Measurements from ENCODE around the gene ACVR2B. TPM values are rescaled to one million over a fixed set of nuclear protein-coding genes. Genes with fewer than 3 reads are reported as not detected.

ACVR2B gene
- total and polyA plus RNA-seq, 2 of the 13 experiments (the other 11 are each of a cell fraction or from before 2014, with no cell fraction given): 10.0 to 12.7 TPM

GRCh38 chr3:38519000-38519399 is 65.3 kb downstream of the ACVR2B start:
- Histone ChIP-seq H3K4me2 (ENCODE audit: low read depth, low read length) (no peak overlapping the region), H4K20me1 (ENCODE audit: insufficient read depth, low read length) (no peaks in the 10 kb centered on the region), H3K27me3 (ENCODE audit: control insufficient read depth in 1 of 2, insufficient read depth in 2 of 2, low read length in 2 of 2) (no peaks in the 10 kb centered on the region), H3K4me3 (replicated peaks in 1 of 3; ENCODE audit: insufficient read depth in 1 of 3, low read depth in 2 of 3, low read length in 3 of 3) (no peak overlapping the region), H3K9ac (ENCODE audit: insufficient read depth, low read depth, low read length) (no peak overlapping the region), H3K9me3 (ENCODE audit: low read length) (no peaks in the 10 kb centered on the region), H3K79me2 (ENCODE audit: insufficient read depth, low read length) (no peaks in the 10 kb centered on the region), H3K36me3 (replicated peaks in 1 of 2; ENCODE audit: control insufficient read depth in 1 of 2, insufficient read depth in 2 of 2, low read length in 2 of 2) (peaks cover 3 to 10% of the 10 kb centered on the region in 2 experiments; a peak in 3 of 5 replicates), H2AFZ (ENCODE audit: low read length) (no peak overlapping the region), H3K27ac (ENCODE audit: extremely low read length, insufficient read depth, low read length) (no peak overlapping the region), H3K4me1 (ENCODE audit: insufficient read depth, low read length) (no peaks in the 10 kb centered on the region)
- no peak for DNase-seq (ENCODE audit: low spot score)
- TF ChIP-seq EZH2 (conservative IDR thresholded peaks at IDR 0.05; ENCODE audit: low read depth, low read length) (no peak), XBP1 (CRISPR knock-in tag; IDR thresholded peaks at IDR 0.05) (no peak), SP2 (CRISPR knock-in tag; IDR thresholded peaks at IDR 0.05) (no peak), CSRNP2 (CRISPR knock-in tag; conservative IDR thresholded peaks at IDR 0.05; ENCODE audit: low read depth) (no peak), PAX8 (CRISPR knock-in tag; IDR thresholded peaks at IDR 0.05; ENCODE audit: borderline replicate concordance) (no peak), ZNF615 (CRISPR knock-in tag; IDR thresholded peaks at IDR 0.05; ENCODE audit: borderline replicate concordance) (no peak)
- ChIA-PET POLR2A (no interaction called here), CTCF (ENCODE audit: low intra/inter-chr PET ratio, low total read pairs) (no interaction called here)
- intact Hi-C loops (cut with micrococcal nuclease; ENCODE audit: unreplicated experiment): no loop called here
- FAIRE-seq: no peak
- in situ Hi-C loops (cut with HindIII; ENCODE audit: extremely low pct_ligation_motif_present, low pct_unique_long_range_greater_than_20kb): no loop called here
- no peak for ATAC-seq
- BruUV-seq (replicated peaks): no TSS peak
- 82% methylated on average over 1 of the region's 1 CpG for WGBS (ENCODE audit: low lambda C conversion rate)

DNA sequence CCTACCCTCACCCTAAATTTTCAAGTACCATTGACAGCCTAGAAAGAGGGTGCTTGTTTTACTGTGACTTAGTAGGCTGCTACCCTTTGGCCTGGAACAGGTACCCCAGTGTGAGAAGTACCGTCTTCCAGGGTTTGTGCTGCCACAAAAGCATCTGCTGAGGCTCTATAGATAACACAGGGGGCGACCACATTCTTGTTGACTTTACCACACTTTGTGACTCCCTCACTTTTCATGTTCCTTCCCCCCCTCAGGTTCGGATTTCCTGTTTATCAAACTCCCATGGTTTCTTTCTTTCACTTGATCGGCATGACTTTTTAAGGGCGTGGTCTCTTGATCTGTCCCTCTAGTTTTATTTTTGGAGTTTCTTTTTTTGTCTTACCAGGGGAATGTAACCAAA is 66.0 kb downstream of the ACVR2B start:
- H2AFZ ChIP-seq (ENCODE audit: low read length): no peak overlapping the region
- ChIA-PET CTCF (ENCODE audit: low intra/inter-chr PET ratio, low total read pairs) (no interaction called here), POLR2A (no interaction called here)
- no peaks in the 10 kb centered on the region for H3K27me3 ChIP-seq (ENCODE audit: control insufficient read depth in 1 of 2, insufficient read depth in 2 of 2, low read length in 2 of 2)
- in situ Hi-C loops (cut with HindIII; ENCODE audit: extremely low pct_ligation_motif_present, low pct_unique_long_range_greater_than_20kb): no loop called here
- no peak overlapping the region for H3K9ac ChIP-seq (ENCODE audit: insufficient read depth, low read depth, low read length)
- no peaks in the 10 kb centered on the region for H4K20me1 ChIP-seq (ENCODE audit: insufficient read depth, low read length)
- H3K27ac ChIP-seq (ENCODE audit: extremely low read length, insufficient read depth, low read length): no peak overlapping the region
- ATAC-seq: no peak
- H3K4me2 ChIP-seq (ENCODE audit: low read depth, low read length): no peak overlapping the region
- FAIRE-seq: no peak
- no peaks in the 10 kb centered on the region for H3K79me2 ChIP-seq (ENCODE audit: insufficient read depth, low read length)
- no peaks in the 10 kb centered on the region for H3K9me3 ChIP-seq (ENCODE audit: low read length)
- no peaks in the 10 kb centered on the region for H3K4me1 ChIP-seq (ENCODE audit: insufficient read depth, low read length)
- H3K4me3 ChIP-seq (replicated peaks in 1 of 3; ENCODE audit: insufficient read depth in 1 of 3, low read depth in 2 of 3, low read length in 3 of 3): no peak overlapping the region
- WGBS (ENCODE audit: low lambda C conversion rate): 87% methylated on average over 5 of the region's 5 CpGs
- H3K36me3 ChIP-seq (replicated peaks in 1 of 2; ENCODE audit: control insufficient read depth in 1 of 2, insufficient read depth in 2 of 2, low read length in 2 of 2): peaks cover 3 to 15% of the 10 kb centered on the region in 2 experiments; a peak in 2 of 5 replicates
- BruUV-seq (replicated peaks): no TSS peak
- intact Hi-C loops (cut with micrococcal nuclease; ENCODE audit: unreplicated experiment): no loop called here
- DNase-seq (ENCODE audit: low spot score): no peak
- no peak for TF ChIP-seq SRSF4 (IDR thresholded peaks at IDR 0.05; ENCODE audit: low read depth, low read length, poor library complexity, severe bottlenecking)
- no peak for TF ChIP-seq GATA4 (IDR thresholded peaks at IDR 0.05; ENCODE audit: borderline replicate concordance, low read depth)
- no peak for TF ChIP-seq IKZF5 (CRISPR knock-in tag; IDR thresholded peaks at IDR 0.05)
- no peak for TF ChIP-seq CBX5 (CRISPR knock-in tag; IDR thresholded peaks at IDR 0.05; ENCODE audit: borderline replicate concordance)
- TF ChIP-seq, protein P1, sequence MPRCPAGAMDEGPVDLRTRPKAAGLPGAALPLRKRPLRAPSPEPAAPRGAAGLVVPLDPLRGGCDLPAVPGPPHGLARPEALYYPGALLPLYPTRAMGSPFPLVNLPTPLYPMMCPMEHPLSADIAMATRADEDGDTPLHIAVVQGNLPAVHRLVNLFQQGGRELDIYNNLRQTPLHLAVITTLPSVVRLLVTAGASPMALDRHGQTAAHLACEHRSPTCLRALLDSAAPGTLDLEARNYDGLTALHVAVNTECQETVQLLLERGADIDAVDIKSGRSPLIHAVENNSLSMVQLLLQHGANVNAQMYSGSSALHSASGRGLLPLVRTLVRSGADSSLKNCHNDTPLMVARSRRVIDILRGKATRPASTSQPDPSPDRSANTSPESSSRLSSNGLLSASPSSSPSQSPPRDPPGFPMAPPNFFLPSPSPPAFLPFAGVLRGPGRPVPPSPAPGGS (CRISPR knock-in tag; IDR thresholded peaks at IDR 0.05): no peak
- no peak for TF ChIP-seq HIC2 (CRISPR knock-in tag; IDR thresholded peaks at IDR 0.05; ENCODE audit: low read depth)
- no peak for TF ChIP-seq ZNF331 (CRISPR knock-in tag; IDR thresholded peaks at IDR 0.05)

All from HepG2 (cell line).